ENCODE measurements around the gene DHRSX. TPM values are rescaled to one million over a fixed set of nuclear protein-coding genes. Genes with fewer than 3 reads are reported as not detected.

Gene DHRSX
- total and polyA plus RNA-seq, 9 of the 15 experiments (the other 6 are each of a cell fraction or from before 2014, with no cell fraction given), result 0.59 to 11.0 (median 6.2) TPM

GRCh38 chrX:2318371-2318770 lies 182.4 kb downstream of the DHRSX start (continued):
- TF ChIP-seq ARID3A (IDR thresholded peaks at IDR 0.05; ENCODE audit: borderline replicate concordance, low read depth, low read length), result 0 out of 2 replicates have a peak, but pooled peaks have one; percentile 19
- TF ChIP-seq GTF2E2 (tag; IDR thresholded peaks at IDR 0.05), result no peak
- peak; percentile 45; the same call in 1 of the 2 replicates for TF ChIP-seq MYC (IDR thresholded peaks at IDR 0.05; ENCODE audit: low read depth, low read length)
- TF ChIP-seq MYC (CRISPR knock-in tag; IDR thresholded peaks at IDR 0.05; ENCODE audit: borderline replicate concordance, low read depth), result no peak
- TF ChIP-seq NFXL1 (CRISPR knock-in tag; IDR thresholded peaks at IDR 0.05), result no peak
- no peak for TF ChIP-seq TARDBP (IDR thresholded peaks at IDR 0.05)
- TF ChIP-seq HCFC1 (IDR thresholded peaks at IDR 0.05; ENCODE audit: low read depth, low read length), result no peak
- TF ChIP-seq ZFX (CRISPR knock-in tag; IDR thresholded peaks at IDR 0.05), result no peak
- no peak for TF ChIP-seq CTCF (IDR thresholded peaks at IDR 0.05 in 2 of 3, conservative IDR thresholded peaks at IDR 0.05 in 1 of 3; ENCODE audit: insufficient read depth in 2 of 3, low read depth in 1 of 3, low read length in 3 of 3)
- TF ChIP-seq RBFOX2 (IDR thresholded peaks at IDR 0.05; ENCODE audit: low read depth, low read length), result 0 out of 2 replicates have a peak, but pooled peaks have one; percentile 40
- no peak for TF ChIP-seq CREB1 (IDR thresholded peaks at IDR 0.05)
- TF ChIP-seq CREB1 (CRISPR knock-in tag; IDR thresholded peaks at IDR 0.05), result no peak
- TF ChIP-seq ZNF224 (CRISPR knock-in tag; IDR thresholded peaks at IDR 0.05), result no peak
- no peak for TF ChIP-seq ZNF280B (CRISPR knock-in tag; IDR thresholded peaks at IDR 0.05)
- no peak for TF ChIP-seq SP1 (CRISPR knock-in tag; IDR thresholded peaks at IDR 0.05)
- peak; percentile 58 for TF ChIP-seq ZNF592 (IDR thresholded peaks at IDR 0.05)
- peak; percentile 73 for TF ChIP-seq STAT5A (IDR thresholded peaks at IDR 0.05; ENCODE audit: borderline replicate concordance, low read length)
- peak in 1 of 2 experiments; percentile 75; a peak in 1 of 4 replicates for TF ChIP-seq SRF (CRISPR knock-in tag; IDR thresholded peaks at IDR 0.05)
- TF ChIP-seq EP400 (IDR thresholded peaks at IDR 0.05), result peak; percentile 15; the same call in 1 of the 2 replicates
- TF ChIP-seq ZBTB7A (IDR thresholded peaks at IDR 0.05; ENCODE audit: borderline replicate concordance, control insufficient read depth, low read depth, low read length), result no peak
